Measurements from ENCODE around the gene RAVER2. TPM values are rescaled to one million over a fixed set of nuclear protein-coding genes. Genes with fewer than 3 reads are reported as not detected.
A peak's percentile ranks its signal among the peaks of the same experiment; 100 is the strongest.

The RAVER2 gene
- total RNA-seq, 4 donors from 2014 or later, result 46.8 to 94.5 (median 71.0) TPM

- intact Hi-C loops (cut with DNase I; ENCODE audit: low total_unique reads), result no loop called here
- WGBS, 2 donors (ENCODE audit: low coverage in 1 of 2), result 66% methylated on average over 5 of the region's 5 CpGs
- Histone ChIP-seq H3K4me3 (peak overlapping the region in 1 of 4 donors; percentile 5), H3K27ac (peak overlapping the region in 3 of 4 donors; percentile 36 to 89 (median 48)), H3K36me3 (no peaks in the 10 kb centered on the region), H3K27me3 (no peaks in the 10 kb centered on the region), H3K9me3 (no peaks in the 10 kb centered on the region), H3K4me1 (peaks cover 6 to 77% (median 37%) of the 10 kb centered on the region in 4 donors)
- DNase-seq, result no peak
- in situ Hi-C loops (cut with MboI; ENCODE audit: low pct_ligation_motif_present in 1 of 4, low pct_unique_long_range_greater_than_20kb in 1 of 4, low sequenced_read_pairs in 3 of 4), result loop anchor here in 1 of 4 donors (10.0 kb wide), 1 partner anchor 66 kb away; no protein-coding TSS in a partner anchor
- TF ChIP-seq EP300 (IDR thresholded peaks at IDR 0.05; ENCODE audit: low read depth) (no peak), POLR2A (IDR thresholded peaks at IDR 0.05) (no peak), CTCF (IDR thresholded peaks at IDR 0.05) (no peak), POLR2AphosphoS5 (IDR thresholded peaks at IDR 0.05) (no peak)
Observed at GRCh38 chr1:64748706-64749105, 3.8 kb downstream of the RAVER2 start.

- H3K36me3 ChIP-seq, result no peaks in the 10 kb centered on the region
- in situ Hi-C loops (cut with MboI; ENCODE audit: low pct_ligation_motif_present in 1 of 4, low pct_unique_long_range_greater_than_20kb in 1 of 4, low sequenced_read_pairs in 3 of 4), result no loop called here
- H3K4me1 ChIP-seq, result peaks cover 6 to 81% (median 43%) of the 10 kb centered on the region in 4 donors
- DNase-seq, result no peak
- H3K27ac ChIP-seq, result no peak overlapping the region
- H3K4me3 ChIP-seq, result no peak overlapping the region
- 22 to 38% methylated on average over 1 of the region's 1 CpG for WGBS, 2 donors (ENCODE audit: low coverage in 1 of 2)
- H3K9me3 ChIP-seq, result no peaks in the 10 kb centered on the region
- no peaks in the 10 kb centered on the region for H3K27me3 ChIP-seq
- no peak for TF ChIP-seq EP300 (IDR thresholded peaks at IDR 0.05; ENCODE audit: low read depth)
- no peak for TF ChIP-seq POLR2A (IDR thresholded peaks at IDR 0.05)
- TF ChIP-seq CTCF (IDR thresholded peaks at IDR 0.05), result no peak
- no peak for TF ChIP-seq POLR2AphosphoS5 (IDR thresholded peaks at IDR 0.05)
- intact Hi-C loops (cut with DNase I; ENCODE audit: low total_unique reads), result no loop called here
Observed at GRCh38 chr1:64750092-64750491, 5.2 kb downstream of the RAVER2 start.

GRCh38 chr1:64750875-64751274, 6.0 kb downstream of the RAVER2 start:
- Histone ChIP-seq H3K27me3 (no peaks in the 10 kb centered on the region), H3K27ac (no peak overlapping the region), H3K4me3 (no peak overlapping the region), H3K9me3 (no peaks in the 10 kb centered on the region), H3K36me3 (no peaks in the 10 kb centered on the region), H3K4me1 (peaks cover 6 to 86% (median 44%) of the 10 kb centered on the region in 4 donors)
- intact Hi-C loops (cut with DNase I; ENCODE audit: low total_unique reads) (no loop called here), in situ Hi-C loops (cut with MboI; ENCODE audit: low pct_ligation_motif_present in 1 of 4, low pct_unique_long_range_greater_than_20kb in 1 of 4, low sequenced_read_pairs in 3 of 4) (no loop called here)
- DNase-seq, result no peak
- TF ChIP-seq POLR2AphosphoS5 (IDR thresholded peaks at IDR 0.05), result no peak
- TF ChIP-seq EP300 (IDR thresholded peaks at IDR 0.05; ENCODE audit: low read depth), result no peak
- no peak for TF ChIP-seq CTCF (IDR thresholded peaks at IDR 0.05)
- no peak for TF ChIP-seq POLR2A (IDR thresholded peaks at IDR 0.05)

GRCh38 chr1:64754173-64754572, 9.3 kb downstream of the RAVER2 start:
- H3K27ac ChIP-seq, result peak overlapping the region; percentile 69 to 81 (median 76)
- DNase-seq, result no peak
- intact Hi-C loops (cut with DNase I; ENCODE audit: low total_unique reads) (no loop called here), in situ Hi-C loops (cut with MboI; ENCODE audit: low pct_ligation_motif_present in 1 of 4, low pct_unique_long_range_greater_than_20kb in 1 of 4, low sequenced_read_pairs in 3 of 4) (no loop called here)
- no peaks in the 10 kb centered on the region for H3K36me3 ChIP-seq
- 59 to 80% methylated on average over 1 to 3 of the region's 3 CpGs for WGBS, 2 donors (ENCODE audit: low coverage in 1 of 2)
- H3K9me3 ChIP-seq, result no peaks in the 10 kb centered on the region
- H3K4me3 ChIP-seq, result no peak overlapping the region
- no peaks in the 10 kb centered on the region for H3K27me3 ChIP-seq
- H3K4me1 ChIP-seq, result peaks cover 6 to 77% (median 43%) of the 10 kb centered on the region in 4 donors
- TF ChIP-seq EP300 (IDR thresholded peaks at IDR 0.05; ENCODE audit: low read depth), result no peak
- no peak for TF ChIP-seq POLR2A (IDR thresholded peaks at IDR 0.05)
- TF ChIP-seq CTCF (IDR thresholded peaks at IDR 0.05), result no peak
- peak in 1 of 3 donors; percentile 11 for TF ChIP-seq POLR2AphosphoS5 (IDR thresholded peaks at IDR 0.05)
